ENCODE results near the gene MTHFSD.

DNA sequence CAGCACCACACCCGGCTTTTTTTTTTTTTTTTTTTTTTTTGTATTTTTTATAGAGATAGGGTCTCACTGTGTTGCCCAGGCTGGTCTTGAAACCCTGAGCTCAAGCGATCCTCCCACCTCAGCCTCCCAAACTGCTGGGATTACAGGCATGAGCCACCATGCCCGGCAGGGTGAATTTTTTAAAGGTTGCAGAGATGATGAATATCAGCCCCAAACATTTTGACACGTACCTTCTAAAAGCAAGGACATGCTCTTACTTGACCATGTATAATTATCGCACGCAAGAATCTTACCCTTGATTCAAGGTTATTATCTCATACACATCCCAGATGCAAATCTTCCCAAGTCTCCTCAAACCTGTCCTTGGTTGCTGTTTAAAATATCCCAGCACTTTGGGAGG, 7.3 kb upstream of the MTHFSD start:
- TF ChIP-seq, protein P1, sequence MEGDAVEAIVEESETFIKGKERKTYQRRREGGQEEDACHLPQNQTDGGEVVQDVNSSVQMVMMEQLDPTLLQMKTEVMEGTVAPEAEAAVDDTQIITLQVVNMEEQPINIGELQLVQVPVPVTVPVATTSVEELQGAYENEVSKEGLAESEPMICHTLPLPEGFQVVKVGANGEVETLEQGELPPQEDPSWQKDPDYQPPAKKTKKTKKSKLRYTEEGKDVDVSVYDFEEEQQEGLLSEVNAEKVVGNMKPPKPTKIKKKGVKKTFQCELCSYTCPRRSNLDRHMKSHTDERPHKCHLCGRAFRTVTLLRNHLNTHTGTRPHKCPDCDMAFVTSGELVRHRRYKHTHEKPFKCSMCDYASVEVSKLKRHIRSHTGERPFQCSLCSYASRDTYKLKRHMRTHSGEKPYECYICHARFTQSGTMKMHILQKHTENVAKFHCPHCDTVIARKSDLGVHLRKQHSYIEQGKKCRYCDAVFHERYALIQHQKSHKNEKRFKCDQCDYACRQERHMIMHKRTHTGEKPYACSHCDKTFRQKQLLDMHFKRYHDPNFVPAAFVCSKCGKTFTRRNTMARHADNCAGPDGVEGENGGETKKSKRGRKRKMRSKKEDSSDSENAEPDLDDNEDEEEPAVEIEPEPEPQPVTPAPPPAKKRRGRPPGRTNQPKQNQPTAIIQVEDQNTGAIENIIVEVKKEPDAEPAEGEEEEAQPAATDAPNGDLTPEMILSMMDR (IDR thresholded peaks at IDR 0.05), result no peak
- TF ChIP-seq POLR2A (IDR thresholded peaks at IDR 0.05), result no peak
